Eye (tissue), 1 donor: ENCODE measurements around the gene PRX.
A peak's percentile ranks its signal among the peaks of the same experiment; 100 is the strongest.
"Not testable (repeated sequence)": the region's sequence is repeated elsewhere in the genome, so short reads cannot be mapped to it uniquely, and the experiment has no call there.

Source experiments
- DNase-seq: peaks from one replicate; pipeline ENCODE4 v3.0.0-alpha.2; 2015

The PRX gene

DNA sequence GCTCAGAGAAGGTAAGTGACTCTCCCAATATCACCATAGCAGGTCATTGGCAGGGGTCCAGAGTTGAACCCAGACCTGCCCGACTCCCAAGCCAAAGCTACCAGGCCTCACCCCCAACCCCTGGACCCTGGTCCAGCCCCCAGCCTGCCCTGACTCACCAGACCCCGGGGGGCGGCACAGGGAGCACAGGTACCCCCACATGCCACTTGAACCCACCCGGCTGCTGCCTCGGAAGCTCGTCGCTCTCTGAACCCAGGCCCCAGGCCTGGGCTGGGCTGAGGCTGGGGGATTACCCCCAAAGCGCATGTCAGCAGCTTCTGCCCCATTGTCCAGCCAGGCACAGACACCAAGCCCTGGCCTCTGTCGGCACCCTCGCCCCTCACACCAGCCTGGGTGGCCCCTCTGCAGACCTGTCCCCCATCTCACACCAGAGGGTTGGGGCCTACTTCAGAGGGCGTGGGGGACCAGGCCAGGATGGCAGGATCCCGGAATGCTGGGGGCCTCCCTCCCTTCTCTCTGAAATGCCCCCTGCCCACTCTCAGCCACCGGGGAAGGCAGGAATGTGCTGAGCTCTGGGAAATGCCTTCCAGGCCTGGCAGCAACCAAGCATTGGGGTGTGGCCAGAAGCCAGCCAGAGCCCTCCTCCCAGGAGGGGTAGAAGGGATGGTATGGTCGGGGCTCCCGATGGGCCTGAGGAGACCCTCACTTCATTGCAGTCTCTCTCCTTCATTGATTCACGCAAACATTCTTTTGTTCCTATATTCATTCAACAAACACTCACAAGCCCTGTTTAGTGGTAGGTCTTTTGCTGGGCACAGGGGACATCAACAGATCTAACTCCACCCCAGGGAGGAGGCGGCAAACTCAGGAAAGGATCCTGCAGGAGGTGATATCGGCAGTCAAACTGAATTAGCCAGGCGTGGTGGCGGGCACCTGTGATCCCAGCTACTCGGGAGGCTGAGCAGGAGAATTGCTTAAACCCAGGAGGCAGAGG is 1.7 kb upstream of the PRX start:
- peak; percentile 43 for DNase-seq

DNA sequence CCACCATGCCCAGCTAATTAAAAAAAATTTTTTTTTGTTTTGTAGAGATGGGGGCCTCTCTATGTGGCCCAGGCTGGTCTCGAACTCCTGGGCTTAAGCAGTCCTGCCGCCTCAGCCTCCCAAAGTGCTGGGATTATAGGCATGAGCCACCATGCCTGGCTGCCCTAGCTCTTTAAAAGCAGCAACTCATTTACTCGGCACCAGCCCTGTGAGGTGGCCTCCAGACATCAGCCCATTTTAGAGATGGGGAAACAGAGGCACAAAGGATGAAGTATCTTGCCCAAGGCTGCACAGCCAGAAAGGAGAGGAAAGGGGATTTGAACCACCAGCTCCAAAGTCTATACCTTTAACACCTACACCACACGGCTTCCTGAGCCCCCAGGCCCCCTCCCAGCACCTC is 312 bp downstream of the PRX start:
- DNase-seq: no peak

DNA sequence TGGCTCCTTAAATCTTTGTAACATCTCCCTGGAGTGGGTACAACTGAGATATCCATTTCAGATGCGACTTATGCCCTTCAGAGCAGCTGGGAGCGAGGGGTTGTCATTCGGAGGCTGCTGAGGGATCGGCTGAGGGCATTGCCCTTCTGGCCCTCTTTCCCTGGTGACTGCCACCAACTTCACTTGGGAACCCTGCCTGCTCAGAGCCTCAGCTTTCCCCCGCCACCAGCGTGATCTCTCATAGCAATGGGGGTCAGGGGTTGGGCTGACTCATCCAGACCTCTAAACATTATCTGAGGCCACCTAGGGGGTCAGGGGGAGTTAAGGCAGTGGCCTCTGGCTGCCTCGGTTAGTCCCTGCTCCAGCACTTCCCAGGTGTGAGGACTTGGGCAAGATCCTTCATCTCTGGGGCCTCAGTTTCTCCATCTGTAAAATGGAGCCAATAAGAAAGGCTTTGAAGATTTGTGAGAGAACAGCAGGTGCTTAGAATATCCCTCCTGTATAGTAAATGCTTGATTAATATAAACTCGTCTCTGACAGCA is 1.1 kb downstream of the PRX start:
- no peak for DNase-seq

DNA sequence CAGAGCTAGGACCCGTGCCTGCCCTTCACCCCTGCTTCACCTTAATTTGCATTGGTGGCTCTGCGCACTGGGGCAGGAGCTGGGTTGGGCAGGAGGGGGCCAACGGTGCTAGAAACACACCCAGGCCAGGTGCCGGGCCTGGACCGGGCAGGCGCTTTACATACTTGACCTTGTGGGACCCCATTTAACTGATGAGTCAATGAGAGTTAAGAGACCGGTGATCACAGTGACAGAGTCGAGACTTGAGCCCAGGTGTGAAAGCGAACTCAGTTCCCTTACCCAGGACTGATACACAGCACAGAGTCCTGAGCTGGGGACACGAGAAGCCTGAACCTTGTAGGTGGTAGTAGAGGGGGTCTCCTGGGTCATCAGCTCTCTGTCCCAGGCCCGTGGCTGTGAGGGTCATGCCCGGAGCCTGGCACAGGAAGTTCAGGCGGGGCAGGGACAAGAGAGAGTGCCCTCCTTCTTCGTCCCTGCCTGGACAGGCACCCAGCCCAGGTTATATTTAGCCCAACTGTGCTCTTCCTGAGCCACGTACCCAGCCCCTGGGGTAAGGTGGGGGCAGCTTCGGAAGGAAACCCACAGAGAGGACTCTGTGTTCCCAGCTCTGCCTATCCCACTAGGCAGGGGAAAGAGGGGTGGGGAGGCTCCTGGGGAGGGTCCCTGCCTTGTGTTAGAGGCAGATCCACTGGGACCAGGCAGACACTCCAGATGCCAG is 1.9 kb downstream of the PRX start:
- no peak for DNase-seq

DNA sequence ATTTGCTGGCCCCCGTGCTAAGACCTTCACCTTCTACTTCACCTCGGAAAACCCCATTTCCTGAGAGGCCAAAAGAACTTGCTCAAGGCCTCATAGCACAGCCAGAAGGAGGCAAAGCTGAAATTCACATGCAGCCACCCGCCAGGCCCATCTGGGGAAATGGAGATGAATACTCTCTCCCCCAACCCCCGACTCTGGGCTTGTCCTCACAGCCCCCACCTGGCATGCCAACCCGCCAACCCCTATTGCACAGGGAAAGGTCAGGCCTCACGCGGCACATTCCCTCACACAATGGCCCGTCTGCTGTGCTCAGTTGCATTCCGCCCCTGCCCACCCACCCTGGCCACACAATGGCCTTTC is 3.2 kb downstream of the PRX start:
- no peak for DNase-seq

DNA sequence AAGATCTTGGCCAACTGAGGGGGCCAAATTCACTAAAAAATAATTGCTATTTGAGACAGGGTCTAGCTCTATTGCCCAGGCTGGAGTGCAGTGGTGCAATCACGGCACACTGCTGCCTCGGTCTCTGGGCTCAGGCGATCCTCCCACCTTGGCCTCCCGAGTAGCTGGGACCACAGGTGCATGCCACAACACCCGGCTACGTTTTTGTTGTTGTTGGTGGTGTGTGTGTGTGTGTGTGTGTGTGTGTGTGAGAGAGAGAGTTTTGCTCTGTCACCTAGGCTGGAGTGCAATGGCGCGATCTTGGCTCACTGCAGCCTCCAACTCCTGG is 4.6 kb downstream of the PRX start:
- not testable (repeated sequence) for DNase-seq

DNA sequence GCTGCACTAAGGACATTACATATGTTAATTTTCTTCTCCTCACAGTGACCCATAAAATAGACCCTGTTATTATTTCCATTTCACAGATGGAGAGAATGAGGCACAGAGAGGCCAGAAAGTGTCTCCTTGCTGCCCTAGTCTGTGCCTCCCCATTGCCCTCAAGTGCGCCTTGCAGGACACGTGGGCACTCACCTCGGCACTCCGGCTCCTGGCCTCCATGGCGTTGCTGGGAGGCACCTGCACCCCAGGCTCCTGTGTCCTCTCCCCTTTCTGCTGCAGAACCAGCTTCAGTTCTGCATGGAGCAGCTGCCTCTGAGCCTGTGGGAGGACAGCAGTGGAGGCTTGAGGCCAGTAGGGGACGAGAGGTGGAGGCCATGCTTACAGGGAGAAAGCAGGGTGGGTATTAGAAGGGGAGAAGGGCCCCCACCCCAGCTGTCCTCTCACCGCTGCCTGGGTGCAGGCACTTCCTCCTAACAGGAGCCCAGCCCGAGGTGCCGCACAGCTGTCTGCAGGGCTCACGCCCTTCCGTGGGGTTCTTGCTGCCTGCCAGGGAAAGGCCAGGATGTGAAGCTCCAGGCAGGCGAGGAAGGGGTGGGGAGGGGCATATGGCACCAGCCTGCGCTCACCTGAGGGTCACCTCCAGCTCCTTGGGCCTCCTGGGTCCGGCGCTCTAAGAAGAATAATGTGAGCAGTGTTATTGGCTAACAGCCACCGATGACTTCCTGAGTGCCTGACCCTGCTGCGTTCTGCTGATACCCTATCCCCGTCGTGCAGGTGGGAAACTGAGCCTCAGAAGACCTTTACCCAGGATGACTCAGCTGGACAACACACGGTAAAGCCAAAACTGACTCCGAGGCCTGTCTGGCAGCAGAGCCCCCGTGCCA is 5.2 kb downstream of the PRX start:
- DNase-seq: no peak

DNA sequence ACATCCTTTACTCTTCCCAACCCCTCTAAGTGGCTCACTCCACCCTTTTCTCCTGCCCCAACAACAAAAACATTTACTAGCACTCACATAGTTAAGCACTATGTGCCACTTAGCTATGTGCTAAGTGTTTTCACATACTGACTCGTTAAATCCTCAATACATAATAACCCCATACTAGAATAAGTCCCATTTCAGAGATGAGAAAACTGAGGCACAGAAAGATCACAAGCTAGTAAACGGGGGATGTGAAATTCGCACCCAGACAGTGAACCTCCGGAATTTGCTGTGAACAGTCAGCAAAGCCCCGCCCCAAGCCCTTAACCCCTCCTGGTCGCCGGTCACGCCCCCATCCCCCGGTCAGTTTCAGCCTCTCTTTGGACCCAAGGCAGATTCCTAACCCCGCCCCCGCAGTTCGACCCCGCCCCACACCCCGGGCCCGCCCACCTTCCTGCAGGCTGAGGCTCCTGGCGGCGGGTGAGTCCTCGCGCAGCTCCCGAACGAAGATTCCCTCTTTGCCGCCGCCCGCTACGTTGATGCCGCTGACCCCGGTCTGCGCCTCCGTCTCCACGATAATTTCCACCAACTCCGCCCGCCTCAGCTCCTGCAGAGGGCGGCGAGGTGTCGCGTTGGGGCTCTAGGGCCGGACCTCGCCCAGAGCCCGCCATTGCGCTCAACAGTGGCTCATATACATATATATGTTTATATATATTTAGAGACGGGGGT is 9.8 kb downstream of the PRX start:
- peak; percentile 91 for DNase-seq

DNA sequence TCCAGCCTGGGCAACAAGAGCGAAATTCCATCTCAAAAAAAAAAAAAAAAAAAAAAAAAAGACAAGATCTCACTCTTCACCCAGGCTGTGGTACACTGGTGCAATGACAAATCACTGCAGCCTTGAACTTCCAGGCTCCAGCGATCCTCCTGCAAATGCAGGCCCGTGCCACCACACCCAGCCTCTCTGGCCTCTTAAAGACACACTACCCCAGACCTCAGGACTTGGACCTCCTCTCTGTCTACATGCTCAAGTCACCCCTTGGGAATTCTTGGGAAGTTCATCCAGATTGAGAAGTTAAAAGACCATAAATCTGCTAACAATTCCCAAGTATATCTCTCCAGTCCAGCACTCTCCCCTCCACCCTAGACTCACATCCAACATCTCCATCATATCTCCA is 12.6 kb downstream of the PRX start:
- DNase-seq: no peak

DNA sequence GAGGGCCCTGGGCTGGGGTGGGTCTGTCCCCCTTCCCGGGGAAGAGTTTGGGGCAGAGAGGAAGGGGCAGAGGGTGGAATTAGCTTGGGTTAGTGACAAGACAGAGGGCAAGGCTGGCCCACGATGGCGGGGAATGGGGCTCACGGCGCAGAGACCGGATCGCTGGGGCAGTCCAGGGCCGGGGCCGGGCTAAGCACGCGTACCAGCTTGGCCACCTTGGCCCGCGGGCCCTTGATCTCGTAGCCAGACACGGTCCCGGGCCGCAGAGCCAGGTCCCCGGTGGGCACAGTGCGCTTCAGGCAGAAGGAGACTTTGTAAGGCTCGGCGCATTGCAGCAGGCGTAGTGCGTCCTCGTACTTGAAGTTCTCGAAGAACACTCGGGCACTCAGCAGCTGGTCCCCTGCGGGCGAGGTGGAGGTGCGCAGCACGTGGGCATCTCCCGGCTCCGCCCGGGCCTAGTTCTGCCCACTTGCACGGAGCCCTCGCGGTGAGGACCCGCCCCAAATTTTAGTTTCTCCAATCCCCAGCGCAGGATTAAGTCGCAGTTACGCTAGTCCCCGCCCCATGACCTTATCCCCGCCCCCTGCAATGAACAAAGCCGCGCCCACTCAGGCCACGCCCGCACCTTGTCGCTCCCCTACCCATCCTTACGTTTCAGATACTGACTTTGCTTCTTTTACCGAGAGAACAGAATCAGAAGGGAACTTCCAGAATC is 14.6 kb downstream of the PRX start:
- peak; percentile 74 for DNase-seq

DNA sequence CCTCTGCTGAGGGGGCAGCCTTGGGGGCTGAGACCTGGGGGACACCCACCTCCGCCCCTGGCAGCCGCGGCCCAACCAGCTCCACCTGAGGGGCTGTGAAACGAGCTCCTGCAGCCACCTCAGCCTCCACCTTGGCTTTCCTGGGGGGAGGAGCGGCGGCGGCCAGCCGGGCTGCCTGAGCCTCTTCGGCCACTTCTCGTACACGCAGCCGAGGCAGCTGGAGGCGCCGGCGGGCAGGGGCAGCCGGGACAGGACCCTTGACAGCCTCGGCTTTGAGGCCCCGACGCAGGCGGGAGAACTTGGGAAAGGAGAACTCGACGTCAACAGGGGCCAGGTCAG is 15.6 kb downstream of the PRX start:
- no peak for DNase-seq

DNA sequence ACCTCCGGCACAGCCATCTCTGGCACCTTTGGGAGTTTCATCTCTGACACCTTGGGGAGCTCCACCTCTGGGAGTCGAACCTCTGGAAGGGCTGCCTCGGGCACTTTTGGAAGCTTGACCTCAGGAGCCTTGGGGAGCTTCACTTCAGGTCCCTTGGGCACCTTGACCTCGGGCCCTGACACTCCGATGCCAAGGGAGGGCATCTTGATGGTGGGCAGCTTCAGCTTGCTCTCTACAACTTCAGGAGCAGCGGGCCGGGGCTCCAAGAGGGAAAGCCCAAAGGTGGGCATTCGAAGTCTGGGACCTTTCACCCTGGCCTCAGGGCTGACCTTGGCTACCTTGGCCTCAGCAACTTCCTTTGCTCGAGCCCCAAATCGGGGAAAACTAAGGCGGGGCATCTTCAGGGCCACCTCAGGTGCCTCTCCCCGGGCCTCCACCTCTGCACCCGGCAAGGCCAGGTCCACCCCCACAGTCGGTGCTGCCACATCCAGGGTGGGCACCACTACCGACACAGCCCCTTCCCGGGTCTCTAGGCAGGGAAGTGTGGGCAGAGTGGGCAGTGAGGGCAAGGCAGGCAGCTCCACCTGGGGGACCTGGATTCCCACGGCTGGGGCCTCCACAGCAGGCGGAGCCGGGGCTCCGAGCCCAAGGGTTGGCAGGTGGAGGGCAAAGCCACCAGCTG is 16.2 kb downstream of the PRX start:
- DNase-seq: no peak

DNA sequence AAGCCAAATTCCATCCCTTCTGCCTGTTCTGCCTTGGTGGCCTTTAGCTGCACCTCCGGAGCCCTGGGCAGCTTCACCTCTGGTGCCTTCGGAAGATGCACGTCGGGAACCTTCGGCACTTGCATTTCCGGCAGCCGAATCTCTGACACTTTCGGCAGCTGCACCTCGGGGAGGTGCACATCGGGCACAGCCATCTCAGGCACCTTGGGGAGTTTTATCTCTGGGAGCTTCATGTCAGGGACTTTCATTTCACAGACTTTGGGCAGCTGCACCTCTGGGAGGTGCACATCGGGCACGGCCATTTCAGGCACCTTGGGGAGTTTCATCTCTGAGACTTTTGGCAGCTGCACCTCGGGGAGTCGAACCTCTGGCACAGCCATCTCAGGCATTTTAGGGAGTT is 17.2 kb downstream of the PRX start:
- DNase-seq: no peak

DNA sequence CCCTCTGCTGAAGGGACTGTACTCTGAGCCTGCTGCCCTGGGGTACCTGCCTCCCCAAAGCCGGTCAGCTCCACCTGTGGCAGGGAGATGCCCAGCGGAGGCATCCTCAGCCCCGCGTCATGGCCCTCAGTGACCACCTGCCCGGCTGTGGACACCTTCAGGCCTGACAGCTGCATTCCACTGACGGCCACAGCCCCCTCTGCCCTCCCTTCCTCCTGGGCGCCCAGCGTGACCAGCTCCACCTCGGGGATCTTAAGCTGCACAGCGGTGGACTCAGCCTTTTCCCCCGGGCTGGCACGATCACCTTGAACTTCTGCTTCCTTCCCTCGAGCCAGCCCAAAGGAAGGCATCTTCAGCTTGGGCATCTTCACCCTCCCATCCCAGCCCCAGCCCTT is 18.4 kb downstream of the PRX start:
- no peak for DNase-seq

DNA sequence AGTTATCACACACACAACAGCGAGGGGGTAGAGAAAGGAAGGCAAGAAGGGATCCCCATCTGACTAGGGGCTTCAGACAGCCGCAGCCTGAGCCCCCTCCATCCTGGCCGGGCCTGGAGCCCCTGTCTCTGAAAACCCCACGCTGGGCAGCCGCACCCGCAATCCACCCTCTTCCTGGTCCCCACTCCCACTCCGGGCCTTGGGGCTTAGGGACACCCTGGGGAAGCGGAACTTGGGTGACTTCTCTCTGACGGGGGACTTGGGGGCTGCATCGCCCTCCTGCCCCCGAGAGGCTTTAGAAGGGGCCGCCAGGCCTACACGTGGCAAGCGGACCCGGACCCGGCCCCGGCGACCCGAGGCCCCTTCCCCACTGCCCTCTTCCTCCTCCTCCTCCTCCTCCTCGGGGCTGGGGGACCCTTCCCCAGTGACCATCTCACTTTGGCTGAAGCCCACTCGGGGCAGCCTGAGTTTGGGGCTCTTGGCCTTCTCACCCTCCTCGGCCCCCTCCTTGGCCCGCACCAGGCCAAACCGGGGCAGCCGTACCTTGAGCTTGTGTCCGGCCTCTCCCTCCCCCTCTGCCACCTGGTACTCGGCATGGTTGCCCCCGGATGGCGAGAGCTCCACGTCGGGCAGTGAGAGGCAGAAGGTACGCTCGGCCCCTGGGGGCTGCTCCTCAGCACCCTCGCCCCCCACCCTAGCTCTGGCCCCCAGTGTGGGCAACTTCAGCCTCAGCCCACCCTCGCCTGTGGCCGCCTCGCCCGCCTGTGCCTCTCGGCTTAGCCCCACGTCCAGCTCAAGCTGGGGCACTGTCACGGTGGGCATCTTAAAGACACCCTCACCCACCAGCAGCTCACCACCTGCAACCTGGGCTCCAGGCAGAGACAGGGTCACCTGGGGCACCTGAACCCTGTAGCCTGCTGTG is 19.0 kb downstream of the PRX start:
- DNase-seq: no peak

DNA sequence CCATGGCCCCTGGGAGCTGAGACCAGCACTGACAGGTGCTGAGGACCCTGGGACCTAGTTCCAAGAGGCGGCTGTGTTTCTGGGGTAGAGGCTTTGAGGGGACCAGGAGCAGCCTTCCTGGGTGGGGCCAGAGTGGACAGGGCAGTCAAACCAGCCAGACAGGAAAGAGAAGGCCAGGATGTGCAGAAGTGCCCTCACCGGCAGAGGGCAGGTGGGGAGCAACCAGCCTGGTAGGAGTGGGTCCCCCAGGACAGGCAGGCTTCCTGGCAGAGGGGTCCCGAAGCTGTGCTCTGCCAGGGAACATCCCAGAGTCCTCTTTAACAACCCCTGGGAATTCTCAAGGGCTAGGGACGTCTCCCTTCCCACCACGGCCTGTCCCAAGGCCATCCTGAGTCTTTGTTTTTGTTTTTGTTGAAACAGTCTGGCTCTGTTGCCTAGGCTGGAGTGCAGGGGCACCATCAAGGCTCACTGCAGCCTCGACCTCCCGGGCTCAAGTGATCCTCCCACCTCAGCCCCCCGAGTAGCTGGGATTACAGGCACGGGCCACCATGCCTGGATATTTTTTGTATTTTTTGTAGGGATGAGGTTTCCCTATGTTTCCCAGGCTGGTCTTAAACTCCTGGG is 20.2 kb downstream of the PRX start:
- no peak for DNase-seq

DNA sequence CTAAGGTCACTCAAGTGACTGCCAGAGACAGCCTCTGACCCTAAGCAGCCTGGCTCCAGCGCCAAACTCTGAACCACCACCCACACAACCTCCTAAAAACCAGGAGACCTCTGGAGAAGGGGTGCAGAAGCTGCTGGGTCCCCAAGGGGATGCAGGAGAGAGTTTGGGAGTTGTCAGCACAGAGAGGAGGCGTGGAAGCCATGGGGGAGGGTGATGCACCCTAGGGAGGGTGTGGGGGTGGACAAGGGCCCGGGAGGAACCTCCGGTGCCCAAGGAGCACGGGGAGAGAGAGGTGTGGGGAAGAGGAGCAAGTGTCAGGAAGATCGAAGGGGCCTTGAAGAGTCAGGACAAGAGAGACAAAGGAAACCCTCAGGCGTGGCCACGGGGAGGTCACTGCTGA is 21.1 kb downstream of the PRX start:
- DNase-seq: no peak

DNA sequence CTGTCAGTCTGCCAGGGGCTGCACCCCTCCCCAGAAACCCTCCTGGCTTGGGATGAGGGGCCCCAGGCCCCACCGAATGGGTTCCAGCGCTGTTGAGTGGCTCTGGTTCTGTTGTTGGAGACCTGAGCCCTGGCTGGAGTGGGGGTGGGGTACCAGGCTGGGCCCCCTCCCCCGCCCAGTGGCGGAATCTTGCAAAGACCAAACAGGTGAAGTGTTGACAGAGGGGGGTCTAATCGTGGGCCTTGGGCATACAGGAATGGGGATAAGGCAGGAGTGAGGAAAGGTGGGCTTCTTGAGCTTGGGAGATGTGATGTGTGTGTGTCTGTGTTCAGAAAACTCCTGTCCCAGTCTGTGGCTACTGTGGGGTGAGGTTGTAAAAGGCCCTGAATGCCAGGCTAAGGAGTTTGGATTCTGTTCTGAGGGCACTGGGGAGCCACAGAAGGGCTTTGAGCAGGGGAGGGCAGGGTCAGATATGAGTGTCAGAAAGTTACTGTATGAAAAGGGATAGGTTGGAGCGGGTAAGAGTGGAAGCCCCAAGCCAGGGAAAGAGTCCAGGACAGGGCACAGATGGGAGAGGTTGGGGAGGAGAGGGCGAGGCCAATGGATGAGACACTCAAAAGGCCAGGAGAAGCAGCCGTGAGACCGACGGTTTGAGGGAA is 23.0 kb downstream of the PRX start, which contains the start of gene HIPK4:
TSS of gene HIPK4 (minus strand) at position 98 of the 659 bp plus-strand sequence. CDS start 279 bp downstream, outside the sequence.
- DNase-seq: no peak
